OCI-LY3 (cell line): Measurements from ENCODE around the gene ELAVL3.

Experiments used
- CTCF ChIP-seq: fragments of 200-600, 300-600 bp; sonication (generic); IDR thresholded peaks from 2 replicates; pipeline ENCODE4 v1.5.1; 2014; ENCODE audit warnings: antibody characterized with exemption, low read length, low read depth
- EZH2phosphoT487 ChIP-seq: fragments of 200-600 bp; shearing (Covaris generic); IDR thresholded peaks from 2 replicates; pipeline ENCODE4 v1.6.1; 2018; ENCODE audit warnings: antibody characterized with exemption, mixed run types, low read depth

GRCh38 chr19:11435833-11436313 lies 45.0 kb downstream of the ELAVL3 start:
- TF ChIP-seq CTCF (no peak), EZH2phosphoT487 (no peak)
